NB4 (cell line): ENCODE measurements around the gene TMEM214.

ENCODE experiments used
- DNase-seq: peaks from one replicate; pipeline ENCODE4 v3.0.0; 2010; ENCODE audit warnings: low read depth
- H3K4me3 ChIP-seq: one replicate; pipeline ENCODE4 v1.5.1; 2011; ENCODE audit warnings: mild to moderate bottlenecking, low read depth, low read length, moderate library complexity
- CTCF ChIP-seq: IDR thresholded peaks from one replicate; pipeline ENCODE4 v1.5.1; 2012; ENCODE audit warnings: low read depth, low read length
- MAX ChIP-seq: IDR thresholded peaks from 2 replicates; pipeline ENCODE4 v1.6.1; 2011; ENCODE audit warnings: low read depth, low read length
- MYC ChIP-seq: IDR thresholded peaks from 2 replicates; pipeline ENCODE4 v1.6.1; 2011; ENCODE audit warnings: low read depth, low read length
- POLR2A ChIP-seq: IDR thresholded peaks from 2 replicates; pipeline ENCODE4 v1.6.1; 2011; ENCODE audit warnings: mild to moderate bottlenecking; ENCODE audit not compliant: insufficient read length; ENCODE audit errors: extremely low read depth

Gene TMEM214

GRCh38 chr2:27000995-27001394 is 31.8 kb upstream of the TMEM214 start:
- no peak for DNase-seq
- TF ChIP-seq CTCF (no peak), POLR2A (no peak), MYC (no peak), MAX (no peak)
- no peak overlapping the region for H3K4me3 ChIP-seq

GRCh38 chr2:27001950-27002349 is 30.8 kb upstream of the TMEM214 start:
- DNase-seq = no peak
- no peak overlapping the region for H3K4me3 ChIP-seq
- TF ChIP-seq MYC = no peak
- no peak for TF ChIP-seq MAX
- TF ChIP-seq CTCF = no peak
- no peak for TF ChIP-seq POLR2A

- no peak for TF ChIP-seq POLR2A
- no peak overlapping the region for H3K4me3 ChIP-seq
- no peak for DNase-seq
Measured at GRCh38 chr2:27003007-27003406, 29.8 kb upstream of the TMEM214 start.

GRCh38 chr2:27003857-27004256 is 28.9 kb upstream of the TMEM214 start:
- DNase-seq = peak; percentile 22
- H3K4me3 ChIP-seq = no peak overlapping the region
- TF ChIP-seq POLR2A (no peak), CTCF (no peak), MAX (no peak), MYC (no peak)

GRCh38 chr2:27006602-27007415 is 26.0 kb upstream of the TMEM214 start:
- no peak for DNase-seq
- TF ChIP-seq POLR2A (no peak), MYC (no peak), MAX (no peak), CTCF (no peak)
- H3K4me3 ChIP-seq = no peak overlapping the region

GRCh38 chr2:27007416-27008374 is 25.1 kb upstream of the TMEM214 start:
- no peak overlapping the region for H3K4me3 ChIP-seq
- no peak for TF ChIP-seq MYC
- TF ChIP-seq POLR2A = no peak
- TF ChIP-seq CTCF = no peak
- no peak for TF ChIP-seq MAX
- no peak for DNase-seq
